Germinal center (tissue), 1 donor: ENCODE results near the gene ZCCHC14.
"Not testable (repeated sequence)": the region's sequence is repeated elsewhere in the genome, so short reads cannot be mapped to it uniquely, and the experiment has no call there.

Source experiments
- DNase-seq: peaks from one replicate; pipeline ENCODE4 v3.0.0; 2012; ENCODE audit warnings: mixed read lengths, low spot score

Gene ZCCHC14

GRCh38 chr16:87380881-87381280 is 111.9 kb downstream of the ZCCHC14 start:
- no peak for DNase-seq

- DNase-seq, result no peak
Measured at GRCh38 chr16:87380403-87380802, 112.4 kb downstream of the ZCCHC14 start.

GRCh38 chr16:87379312-87379752 is 113.5 kb downstream of the ZCCHC14 start:
- DNase-seq, result not testable (repeated sequence)

GRCh38 chr16:87376660-87377059 is 116.2 kb downstream of the ZCCHC14 start:
- no peak for DNase-seq

- DNase-seq, result no peak
Measured at GRCh38 chr16:87375426-87376135, 117.2 kb downstream of the ZCCHC14 start.

- DNase-seq, result no peak
Measured at GRCh38 chr16:87374313-87374712, 118.5 kb downstream of the ZCCHC14 start.

- no peak for DNase-seq
Measured at GRCh38 chr16:87372305-87372704, 120.5 kb downstream of the ZCCHC14 start.

GRCh38 chr16:87371261-87371866 is 121.5 kb downstream of the ZCCHC14 start:
- DNase-seq, result no peak

GRCh38 chr16:87369796-87370719 is 122.8 kb downstream of the ZCCHC14 start:
- no peak for DNase-seq

GRCh38 chr16:87369117-87369765 is 123.6 kb downstream of the ZCCHC14 start:
- no peak for DNase-seq

GRCh38 chr16:87368029-87368770 is 124.6 kb downstream of the ZCCHC14 start:
- peak; percentile 15 for DNase-seq

- DNase-seq, result no peak
Measured at GRCh38 chr16:87367529-87367928, 125.3 kb downstream of the ZCCHC14 start.

GRCh38 chr16:87366930-87367329 is 125.9 kb downstream of the ZCCHC14 start:
- no peak for DNase-seq

GRCh38 chr16:87366288-87366687 is 126.5 kb downstream of the ZCCHC14 start:
- no peak for DNase-seq

GRCh38 chr16:87365021-87365713 is 127.7 kb downstream of the ZCCHC14 start:
- DNase-seq, result no peak

GRCh38 chr16:87363771-87364455 is 128.9 kb downstream of the ZCCHC14 start:
- no peak for DNase-seq

GRCh38 chr16:87362828-87363559 is 129.8 kb downstream of the ZCCHC14 start:
- not testable (repeated sequence) for DNase-seq

- DNase-seq, result no peak
Measured at GRCh38 chr16:87361916-87362619, 130.8 kb downstream of the ZCCHC14 start.
